ENCODE results near the gene LMF1.
"Not testable (repeated sequence)": the region's sequence is repeated elsewhere in the genome, so short reads cannot be mapped to it uniquely, and the experiment has no call there.

The LMF1 gene

DNA sequence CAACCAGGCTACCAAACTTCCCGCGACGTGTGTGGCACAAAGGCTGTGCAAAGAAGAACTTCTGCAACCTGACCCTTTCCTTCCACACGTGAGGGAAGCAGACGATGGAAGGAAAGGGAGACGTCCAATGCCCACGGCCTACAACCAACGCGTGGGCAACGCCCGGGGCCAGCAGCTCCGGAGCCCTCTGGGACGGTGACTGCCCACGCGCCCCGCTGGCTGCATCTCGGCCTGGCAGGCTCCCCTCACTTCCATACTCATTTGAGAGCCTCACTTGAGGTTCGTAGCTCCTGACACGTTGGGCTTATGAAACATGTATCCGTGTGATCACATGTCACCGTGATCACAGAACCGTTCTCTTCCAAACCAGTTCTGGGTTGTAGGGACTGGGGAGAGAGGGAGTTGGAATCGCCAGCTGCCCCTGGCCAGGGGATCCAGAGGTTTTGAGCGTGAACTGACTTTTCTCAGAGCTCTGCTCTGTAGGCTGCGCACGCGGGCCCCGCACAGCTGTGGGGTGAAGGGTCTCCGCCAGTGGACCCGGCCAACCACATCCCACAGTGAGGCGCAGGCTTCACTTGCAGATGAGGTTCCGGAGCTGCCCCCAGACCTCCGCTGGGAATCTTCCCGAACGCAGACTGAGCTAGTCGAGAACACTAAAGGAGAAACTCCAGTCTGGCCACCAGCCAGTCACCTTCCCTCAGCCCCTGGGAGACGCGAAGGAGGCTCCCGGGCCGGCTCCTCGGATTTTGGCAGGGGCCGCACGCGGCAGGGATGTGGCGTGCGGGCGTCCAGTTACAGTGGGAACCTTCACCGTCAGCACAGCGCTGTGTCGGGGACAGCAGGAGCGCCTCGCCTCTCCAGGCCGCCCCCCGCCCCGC is 1.0 kb downstream of the LMF1 start:
- DNase-seq: no peak

- no peak for DNase-seq
Observed at GRCh38 chr16:968620-969019, 2.2 kb downstream of the LMF1 start.

- no peak for DNase-seq
Observed at GRCh38 chr16:967546-968295, 3.1 kb downstream of the LMF1 start.

- DNase-seq: no peak
Observed at GRCh38 chr16:967077-967541, 3.7 kb downstream of the LMF1 start.

- DNase-seq: no peak
Observed at GRCh38 chr16:966505-966904, 4.3 kb downstream of the LMF1 start.

GRCh38 chr16:966035-966434 is 4.7 kb downstream of the LMF1 start:
- DNase-seq: peak; percentile 10

- DNase-seq: peak; percentile 5
Observed at GRCh38 chr16:965487-965886, 5.3 kb downstream of the LMF1 start.

DNA sequence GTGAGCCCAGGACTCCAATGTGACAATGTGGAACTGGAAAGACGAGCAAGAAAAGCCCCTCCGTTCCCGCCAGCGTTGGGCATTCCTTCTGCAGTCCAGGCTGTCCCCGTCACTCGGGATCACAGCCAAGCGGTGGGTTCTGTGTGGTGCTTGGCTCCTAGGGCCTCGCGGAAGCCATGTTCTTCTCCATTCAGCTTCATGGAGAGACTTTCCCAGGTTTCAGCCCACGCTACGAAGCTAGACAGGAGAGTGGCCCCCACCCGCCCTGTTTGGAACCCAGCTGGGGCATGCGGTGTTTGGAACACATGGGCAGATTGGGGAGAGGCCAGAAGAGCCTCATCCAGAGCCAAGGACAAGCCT is 5.8 kb downstream of the LMF1 start:
- DNase-seq: no peak

GRCh38 chr16:964356-965035 is 6.3 kb downstream of the LMF1 start:
- peak; percentile 74 for DNase-seq

DNA sequence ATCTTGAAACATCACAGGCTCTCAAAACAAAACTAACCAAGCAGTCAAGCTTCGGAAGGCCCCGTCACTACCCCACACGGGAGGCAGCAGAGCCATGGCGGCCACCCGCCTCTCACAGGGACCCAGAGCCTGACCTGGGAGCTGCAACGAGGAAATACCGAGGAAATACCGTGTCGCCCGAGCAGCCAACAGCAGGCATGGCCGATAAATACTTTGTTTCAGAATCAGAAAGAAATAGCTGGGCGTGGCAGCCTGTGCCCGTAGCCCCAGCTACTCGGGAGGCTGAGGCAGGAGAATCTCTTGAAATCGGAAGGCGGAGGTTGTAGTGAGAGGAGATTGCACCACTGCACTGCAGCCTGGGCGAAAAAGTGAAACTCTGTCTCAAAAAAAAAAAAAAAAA is 6.9 kb downstream of the LMF1 start:
- peak; percentile 28 for DNase-seq

- peak; percentile 15 for DNase-seq
Observed at GRCh38 chr16:962901-963814, 7.6 kb downstream of the LMF1 start.

- DNase-seq: peak; percentile 4
Observed at GRCh38 chr16:962366-962765, 8.4 kb downstream of the LMF1 start.

DNA sequence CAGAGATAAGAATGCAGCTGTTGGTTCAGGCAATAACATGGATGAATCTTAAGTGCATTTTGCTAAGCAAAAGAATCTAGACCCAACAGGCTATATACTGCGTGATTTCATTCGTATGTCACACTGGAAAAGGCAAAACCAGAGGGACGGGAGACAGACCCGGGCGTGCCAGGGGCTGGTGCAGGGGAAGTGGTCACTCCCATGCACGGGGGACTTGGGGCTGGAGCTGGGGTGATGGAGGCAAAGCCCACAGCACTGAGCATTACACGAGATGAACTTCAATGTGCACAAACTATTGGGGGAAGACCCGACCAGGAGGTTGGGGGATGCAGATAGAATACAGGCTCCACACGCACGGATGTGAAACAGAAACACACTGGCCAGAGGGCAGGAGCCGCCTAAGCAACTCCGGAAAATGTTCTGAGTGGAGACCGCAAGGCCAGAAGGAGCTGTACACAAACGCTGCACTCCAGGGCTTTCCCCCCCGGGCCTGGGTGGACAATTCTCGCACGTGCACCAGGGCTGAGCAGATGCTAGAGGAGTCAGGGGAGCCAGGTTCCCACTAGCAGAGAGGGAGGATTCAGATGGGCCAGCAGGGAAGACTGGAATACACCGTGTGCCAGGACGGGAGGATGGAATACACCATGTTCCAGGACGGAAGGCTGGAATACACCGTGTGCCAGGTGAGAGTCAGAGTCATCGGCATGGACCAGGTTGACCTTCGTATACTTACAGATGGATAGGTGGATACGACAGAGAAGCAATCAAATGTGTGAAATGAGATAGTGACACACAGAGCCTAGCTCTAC is 11.3 kb downstream of the LMF1 start:
- peak; percentile 10 for DNase-seq

GRCh38 chr16:955766-956165 is 15.0 kb downstream of the LMF1 start:
- not testable (repeated sequence) for DNase-seq

- DNase-seq: not testable (repeated sequence)
Observed at GRCh38 chr16:953818-954217, 17.0 kb downstream of the LMF1 start.

DNA sequence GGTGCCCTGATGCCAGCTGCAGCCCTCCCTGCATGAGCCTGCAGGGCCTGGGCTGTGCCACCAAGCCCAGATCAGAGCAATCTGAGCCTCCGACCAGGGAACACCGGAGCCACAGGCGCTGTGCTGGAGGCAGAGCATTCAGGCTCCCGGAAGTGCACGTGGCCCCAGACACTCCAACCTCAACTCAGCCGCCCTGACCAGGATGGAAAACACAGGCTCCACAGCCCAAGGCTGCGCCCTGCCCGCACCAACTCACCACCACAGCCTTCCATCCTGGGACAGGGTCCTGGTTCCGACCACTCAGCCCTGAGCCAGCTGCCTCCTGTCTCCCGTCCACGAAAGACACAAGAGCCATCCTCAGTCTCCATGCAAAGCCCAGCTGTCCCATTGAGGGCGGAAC is 18.5 kb downstream of the LMF1 start:
- DNase-seq: no peak

DNA sequence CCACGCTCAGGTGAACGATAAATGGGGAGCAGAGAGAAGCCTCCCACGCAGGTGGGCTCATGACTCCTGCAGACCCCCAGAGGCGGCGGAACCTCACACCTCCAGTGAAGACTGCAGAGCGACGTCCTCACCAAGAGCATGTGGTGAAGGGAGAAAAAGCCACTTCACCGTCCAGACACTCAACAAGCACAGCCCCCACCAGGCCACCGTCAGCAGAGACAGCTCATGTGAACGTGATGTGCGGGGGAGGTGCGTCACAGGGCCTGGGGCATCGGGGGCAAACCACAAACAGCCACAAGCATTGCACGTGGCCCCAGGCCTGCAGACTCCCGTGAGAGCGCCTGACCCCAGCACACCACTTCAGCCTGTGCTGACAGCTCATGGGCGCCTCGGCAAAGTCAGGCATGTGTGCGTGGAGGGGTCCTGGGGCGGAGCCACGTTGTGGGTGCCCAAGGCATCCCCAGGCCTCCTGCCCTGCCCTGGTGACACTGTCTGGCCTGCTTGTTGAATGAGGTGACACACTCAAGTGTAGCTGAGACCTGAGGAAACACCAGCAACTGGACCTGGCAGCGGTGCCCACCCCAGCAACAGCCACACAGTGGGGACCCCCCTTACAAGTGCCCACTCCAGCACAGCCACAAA is 19.0 kb downstream of the LMF1 start:
- DNase-seq: no peak

DNA sequence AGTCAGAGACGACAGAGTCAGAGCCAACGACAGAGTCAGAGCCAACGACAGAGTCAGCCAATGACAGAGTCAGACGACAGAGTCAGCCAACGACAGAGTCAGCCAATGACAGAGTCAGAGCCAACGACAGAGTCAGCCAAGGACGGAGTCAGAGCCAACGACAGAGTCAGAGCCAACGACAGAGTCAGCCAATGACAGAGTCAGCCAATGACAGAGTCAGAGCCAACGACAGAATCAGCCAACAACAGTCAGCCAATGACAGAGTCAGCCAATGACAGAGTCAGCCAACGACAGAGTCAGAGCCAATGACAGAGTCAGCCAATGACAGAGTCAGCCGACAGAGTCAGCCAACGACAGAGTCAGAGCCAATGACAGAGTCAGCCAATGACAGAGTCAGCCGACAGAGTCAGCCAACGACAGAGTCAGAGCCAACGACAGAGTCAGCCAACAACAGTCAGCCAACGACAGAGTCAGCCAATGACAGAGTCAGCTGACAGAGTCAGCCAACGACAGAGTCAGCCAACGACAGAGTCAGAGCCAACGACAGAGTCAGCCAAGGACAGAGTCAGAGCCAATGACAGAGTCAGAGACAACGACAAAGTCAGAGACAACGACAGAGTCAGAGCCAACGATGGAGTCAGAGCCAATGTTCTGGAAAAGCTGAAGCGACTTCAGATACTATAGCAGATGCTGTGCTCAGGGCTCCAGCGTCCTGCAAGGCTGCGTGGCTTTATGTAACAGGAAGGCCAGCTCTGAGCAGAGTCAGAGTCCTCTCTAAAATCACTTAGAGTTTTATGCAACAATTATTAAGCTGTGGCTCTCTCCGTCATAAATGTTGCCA is 19.8 kb downstream of the LMF1 start:
- not testable (repeated sequence) for DNase-seq

DNA sequence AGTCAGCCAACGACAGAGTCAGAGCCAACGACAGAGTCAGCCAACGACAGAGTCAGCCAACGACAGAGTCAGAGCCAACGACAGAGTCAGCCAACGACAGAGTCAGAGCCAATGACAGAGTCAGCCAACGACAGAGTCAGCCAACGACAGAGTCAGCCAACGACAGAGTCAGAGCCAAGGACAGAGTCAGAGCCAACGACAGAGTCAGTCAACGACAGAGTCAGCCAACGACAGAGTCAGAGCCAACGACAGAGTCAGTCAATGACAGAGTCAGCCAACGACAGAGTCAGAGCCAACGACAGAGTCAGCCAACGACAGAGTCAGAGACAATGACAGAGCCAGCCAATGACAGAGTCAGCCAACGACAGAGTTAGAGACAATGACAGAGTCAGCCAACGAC is 22.0 kb downstream of the LMF1 start:
- DNase-seq: not testable (repeated sequence)

- not testable (repeated sequence) for DNase-seq
Observed at GRCh38 chr16:947922-948303, 22.9 kb downstream of the LMF1 start.

Data from activated T-cell treated with anti-CD3 and anti-CD28 coated beads, Interleukin-2, amount 50 U/mL, for 1 hour (primary cell).